GM12878 (cell line): ENCODE results near the gene ARHGAP45. TPM values are rescaled to one million over a fixed set of nuclear protein-coding genes. Genes with fewer than 3 reads are reported as not detected.

Experiments used
- ATAC-seq: fragments of 200-7000 bp; cut with Tn5 transposase; 3 replicates; pipeline ENCODE4 v1.9.1; 2020; ENCODE audit warnings: mild to moderate bottlenecking, moderate library complexity
- BruUV-seq: library from RNA; stranded (reverse); fragments of 400-500 nt; replicated peaks from 2 replicates; lab custom pipeline; 2021; lab: Mats Ljungman, UMichigan
- CTCF ChIA-PET: fragments of 300-600 bp; sonication (Branson Sonifier 250); formaldehyde crosslinking; extraction: SDS; loops from one replicate; lab custom pipeline; 2021; ENCODE audit warnings: inconsistent platforms; lab: Yijun Ruan, JAX
- POLR2A ChIA-PET: fragments of 350-600 bp; formaldehyde crosslinking; extraction: SDS; loops from one replicate; lab custom pipeline; 2021; ENCODE audit warnings: inconsistent platforms; lab: Charles Lee
- RAD21 ChIA-PET: fragments of 300-600 bp; sonication (Branson Sonifier 250); formaldehyde crosslinking; loops from one replicate; lab custom pipeline; 2023; ENCODE audit warnings: antibody characterized with exemption; ENCODE audit not compliant: unreplicated experiment; lab: Charles Lee
- SMC1A ChIA-PET: fragments of 300-600 bp; sonication (Branson Sonifier 250); formaldehyde crosslinking; loops from one replicate; lab custom pipeline; 2023; ENCODE audit not compliant: unreplicated experiment, uncharacterized antibody; lab: Charles Lee
- DNase-seq: peaks from one replicate; pipeline ENCODE4 v3.0.0-alpha.2; 2011; ENCODE audit warnings: low read depth, low spot score
- FAIRE-seq: peaks from 3 replicates; lab custom pipeline; 2011; peaks lifted over from hg19 to GRCh38; lab: Jason Lieb, UNC
- H2AFZ ChIP-seq: 2 replicates; pipeline ENCODE4 v1.6.0; 2011; ENCODE audit warnings: low read depth, low read length, control low read depth; ENCODE audit not compliant: control insufficient read depth
- H3K27ac ChIP-seq: 2 replicates; pipeline ENCODE4 v1.5.1; 2011; ENCODE audit warnings: control low read depth; ENCODE audit not compliant: control insufficient read depth, insufficient read depth
- H3K27me3 ChIP-seq, 2 experiments: replicated peaks in 1 of 2; 2 replicates each; pipeline versions ENCODE4 v1.6.0 to v1.6.1; 2011; ENCODE audit warnings: low read length in 1 of 2; ENCODE audit not compliant: control insufficient read depth in 2 of 2, insufficient read depth in 2 of 2
- H3K36me3 ChIP-seq, 2 experiments: 2 replicates each; pipeline ENCODE4 v1.5.1; 2011; ENCODE audit warnings: low read length in 1 of 2; ENCODE audit not compliant: control insufficient read depth in 2 of 2, insufficient read depth in 2 of 2
- H3K4me1 ChIP-seq: 2 replicates; pipeline ENCODE4 v1.6.1; 2011; ENCODE audit warnings: mild to moderate bottlenecking, low read length, moderate library complexity, mixed read lengths; ENCODE audit not compliant: control insufficient read depth, insufficient read depth
- H3K4me2 ChIP-seq: 2 replicates; pipeline ENCODE4 v1.6.0; 2011; ENCODE audit warnings: control low read depth; ENCODE audit not compliant: control insufficient read depth, insufficient read depth
- H3K4me3 ChIP-seq: fragments of 200-600 bp; sonication (generic); 2 replicates; pipeline ENCODE4 v1.5.1; 2016
- H3K79me2 ChIP-seq: 2 replicates; pipeline ENCODE4 v1.6.0; 2011; ENCODE audit warnings: low read length; ENCODE audit not compliant: control insufficient read depth, insufficient read depth
- H3K9ac ChIP-seq: 2 replicates; pipeline ENCODE4 v1.8.0; 2011; ENCODE audit warnings: low read length, control low read depth, mixed read lengths; ENCODE audit not compliant: control insufficient read depth, insufficient read depth
- H3K9me3 ChIP-seq: replicated peaks from 3 replicates; pipeline ENCODE4 v1.5.1; 2011; ENCODE audit warnings: mild to moderate bottlenecking, low read length; ENCODE audit not compliant: control insufficient read depth, insufficient read depth
- H4K20me1 ChIP-seq: 2 replicates; pipeline ENCODE4 v1.6.0; 2011; ENCODE audit not compliant: control insufficient read depth, insufficient read depth
- ASH2L ChIP-seq: fragments of 300-600, 200-600 bp; sonication (generic); IDR thresholded peaks from 2 replicates; pipeline ENCODE4 v1.6.1; 2017; ENCODE audit warnings: low read depth, mild to moderate bottlenecking, borderline replicate concordance
- CBFB ChIP-seq: IDR thresholded peaks from 2 replicates; pipeline ENCODE4 v1.6.1; 2016; ENCODE audit warnings: antibody characterized with exemption, low read depth
- KAT2A ChIP-seq: conservative IDR thresholded peaks from 2 replicates; pipeline ENCODE4 v1.6.1; 2011; ENCODE audit warnings: low read depth, low read length; ENCODE audit not compliant: control insufficient read depth
- LARP7 ChIP-seq: fragments of 450-650 bp; IDR thresholded peaks from 2 replicates; pipeline ENCODE4 v1.6.1; 2017; ENCODE audit warnings: mild to moderate bottlenecking
- NBN ChIP-seq: fragments of 450-650 bp; IDR thresholded peaks from 2 replicates; pipeline ENCODE4 v1.6.1; 2016
- SMAD1 ChIP-seq: fragments of 450-650 bp; IDR thresholded peaks from 2 replicates; pipeline ENCODE4 v1.6.1; 2018; ENCODE audit warnings: mild to moderate bottlenecking, low read depth; ENCODE audit not compliant: partially characterized antibody
- SMARCA5 ChIP-seq: fragments of 450-650 bp; IDR thresholded peaks from 2 replicates; pipeline ENCODE4 v1.6.1; 2017; ENCODE audit warnings: mild to moderate bottlenecking
- SREBF2 ChIP-seq: IDR thresholded peaks from 2 replicates; pipeline ENCODE4 v1.6.1; 2012; ENCODE audit warnings: mild to moderate bottlenecking, low read length
- STAT3 ChIP-seq: IDR thresholded peaks from 2 replicates; pipeline ENCODE4 v1.6.1; 2011; ENCODE audit warnings: low read depth, low read length, improper control_type of control experiment
- SUZ12 ChIP-seq: fragments of 200-600 bp; sonication (generic); IDR thresholded peaks from one replicate; pipeline ENCODE4 v1.6.1; 2018; ENCODE audit warnings: antibody characterized with exemption, mild to moderate bottlenecking; ENCODE audit not compliant: unreplicated experiment
- ZNF274 ChIP-seq: IDR thresholded peaks from one replicate; pipeline ENCODE4 v1.8.0; 2011; ENCODE audit not compliant: insufficient read length, insufficient read depth
- WGBS: methylation state at CpG from one replicate; pipeline ENCODE4 v1.1.6; 2016; ENCODE audit warnings: low lambda C conversion rate; ENCODE audit not compliant: insufficient replicate concordance, insufficient coverage; ENCODE audit errors: missing lambda C conversion rate; 5-methylcytosine and 5-hydroxymethylcytosine counted together
- in situ Hi-C: fragments of 300-500 bp; cut with MboI; formaldehyde crosslinking; loops from 9 replicates; pipeline ENCODE4 v1.14.3; 2018; ENCODE audit warnings: mixed read lengths
- intact Hi-C: fragments of 100-400 bp; cut with micrococcal nuclease; formaldehyde crosslinking; loops from one replicate; pipeline ENCODE4 v1.14.2; 2022; ENCODE audit not compliant: unreplicated experiment
- polyA plus RNA-seq, 11 experiments: library from polyadenylated mRNA; depleted of rRNA in 4 of 11; unstranded in 6 of 11; stranded (reverse) in 5 of 11; fragments of >200 nt; fragmentation: Nextera tagmentation in 4 of 11; fragmentation: Illumina TruSeq in 1 of 11; extraction: Ambion mirVana in 4 of 11; extraction: Trizol in 1 of 11; gene quantifications; 1 replicate in 1 of 11; 2 replicates in 10 of 11; pipeline versions ENCODE4 v1.2.1 to v1.2.3, GENCODE V29; 2011 to 2016; ENCODE audit warnings: inconsistent platforms in 2 of 11, missing spikeins in 2 of 11, low read depth in 1 of 11
- total RNA-seq, 4 experiments: library from RNA; depleted of rRNA in 3 of 4; stranded (reverse); fragments of >200 nt in 3 of 4; fragmentation: Illumina TruSeq in 1 of 4; extraction: Trizol in 1 of 4; gene quantifications; 2 replicates each; pipeline versions ENCODE4 v1.2.1 to v1.2.3, GENCODE V29; 2013 to 2021
- TF ChIP-seq, protein P1 (sequence below): fragments of 450-650 bp; IDR thresholded peaks from 2 replicates; pipeline ENCODE4 v1.6.1; 2018; ENCODE audit warnings: mild to moderate bottlenecking, low read depth, moderate library complexity; ENCODE audit not compliant: partially characterized antibody
- TF ChIP-seq, protein P2 (sequence below): fragments of 450-650 bp; IDR thresholded peaks from 2 replicates; pipeline ENCODE4 v1.6.1; 2016; ENCODE audit warnings: mild to moderate bottlenecking
- TF ChIP-seq, protein P3 (sequence below): fragments of 450-650 bp; conservative IDR thresholded peaks from 2 replicates; pipeline ENCODE4 v1.6.1; 2017; ENCODE audit warnings: mild to moderate bottlenecking, moderate library complexity

Gene ARHGAP45
- total and polyA plus RNA-seq, 10 of the 15 experiments (the other 5 are each of a cell fraction or from before 2014, with no cell fraction given): 1.4 to 151 (median 59.9) TPM

GRCh38 chr19:1102407-1103131 is 35.6 kb downstream of the ARHGAP45 start (continued):
- TF ChIP-seq, protein P1, sequence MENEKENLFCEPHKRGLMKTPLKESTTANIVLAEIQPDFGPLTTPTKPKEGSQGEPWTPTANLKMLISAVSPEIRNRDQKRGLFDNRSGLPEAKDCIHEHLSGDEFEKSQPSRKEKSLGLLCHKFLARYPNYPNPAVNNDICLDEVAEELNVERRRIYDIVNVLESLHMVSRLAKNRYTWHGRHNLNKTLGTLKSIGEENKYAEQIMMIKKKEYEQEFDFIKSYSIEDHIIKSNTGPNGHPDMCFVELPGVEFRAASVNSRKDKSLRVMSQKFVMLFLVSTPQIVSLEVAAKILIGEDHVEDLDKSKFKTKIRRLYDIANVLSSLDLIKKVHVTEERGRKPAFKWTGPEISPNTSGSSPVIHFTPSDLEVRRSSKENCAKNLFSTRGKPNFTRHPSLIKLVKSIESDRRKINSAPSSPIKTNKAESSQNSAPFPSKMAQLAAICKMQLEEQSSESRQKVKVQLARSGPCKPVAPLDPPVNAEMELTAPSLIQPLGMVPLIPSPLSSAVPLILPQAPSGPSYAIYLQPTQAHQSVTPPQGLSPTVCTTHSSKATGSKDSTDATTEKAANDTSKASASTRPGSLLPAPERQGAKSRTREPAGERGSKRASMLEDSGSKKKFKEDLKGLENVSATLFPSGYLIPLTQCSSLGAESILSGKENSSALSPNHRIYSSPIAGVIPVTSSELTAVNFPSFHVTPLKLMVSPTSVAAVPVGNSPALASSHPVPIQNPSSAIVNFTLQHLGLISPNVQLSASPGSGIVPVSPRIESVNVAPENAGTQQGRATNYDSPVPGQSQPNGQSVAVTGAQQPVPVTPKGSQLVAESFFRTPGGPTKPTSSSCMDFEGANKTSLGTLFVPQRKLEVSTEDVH: no peak

DNA sequence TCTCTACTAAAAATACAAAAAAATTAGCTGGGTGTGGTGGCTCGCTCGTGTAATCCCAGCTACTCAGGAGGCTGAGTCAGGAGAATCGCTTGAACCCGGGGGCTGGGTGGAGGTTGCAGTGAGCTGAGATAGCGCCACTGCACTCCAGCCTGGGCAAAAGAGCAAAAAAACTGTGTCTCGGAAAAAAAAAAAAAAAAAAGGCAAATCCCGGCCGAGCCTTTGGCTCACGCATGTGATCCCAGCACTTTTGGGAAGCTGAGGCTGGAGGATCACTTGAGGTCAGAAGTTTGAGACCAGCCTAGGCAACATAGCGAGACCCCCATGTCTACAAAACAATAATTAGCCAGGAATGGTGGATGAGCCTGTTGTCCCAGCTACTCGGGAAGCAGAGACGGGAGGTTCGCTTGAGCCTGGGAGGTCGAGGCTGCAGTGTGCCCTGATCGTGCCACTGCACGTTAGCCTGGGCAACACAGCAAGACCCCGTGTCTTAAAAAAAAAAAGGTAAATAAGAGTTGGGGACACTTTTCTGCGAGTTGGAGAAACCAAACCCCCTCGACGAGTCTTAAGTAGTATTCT is 36.3 kb downstream of the ARHGAP45 start:
- ATAC-seq (no peak), DNase-seq (no peak), FAIRE-seq (no peak)
- H3K4me1 ChIP-seq: peaks cover 39% of the 10 kb centered on the region
- CTCF ChIA-PET: interaction anchor here (0.6 to 1.5 kb wide), 8 partner anchors 10 to 163 kb away, joined by 3 to 6 read pairs (median 3); partner anchors contain the start of gene ARHGAP45
- H3K4me2 ChIP-seq: peak overlapping the region; percentile 86
- POLR2A ChIA-PET: interaction anchor here (0.5 to 4.0 kb wide), 15 partner anchors 10 to 121 kb away, joined by 3 to 45 read pairs (median 5); partner anchors contain the start of genes ARHGAP45 and CNN2
- no peak overlapping the region for H2AFZ ChIP-seq
- H3K27ac ChIP-seq: peak overlapping the region; percentile 90
- H3K79me2 ChIP-seq: peaks cover 9% of the 10 kb centered on the region
- H3K4me3 ChIP-seq: no peak overlapping the region
- peaks cover 0 to 5% of the 10 kb centered on the region in 2 experiments; a peak in 2 of 4 replicates for H3K36me3 ChIP-seq
- WGBS: 6% methylated on average over 17 of the region's 20 CpGs
- SMC1A ChIA-PET: interaction anchor here (0.5 to 2.0 kb wide), 12 partner anchors 9 to 90 kb away, joined by 3 to 12 read pairs (median 4); partner anchors contain the start of genes ABCA7 and ARHGAP45
- H3K9me3 ChIP-seq: no peaks in the 10 kb centered on the region; the same call in 2 of the 3 replicates
- intact Hi-C loops (loop anchor here (2.0 to 5.0 kb wide), 5 partner anchors 26 to 139 kb away; partner anchors contain the start of genes ATP5F1D, RNU6-2 and TMEM259), in situ Hi-C loops (no loop called here)
- no peaks in the 10 kb centered on the region for H3K27me3 ChIP-seq
- RAD21 ChIA-PET: interaction anchor here (0.7 to 2.7 kb wide), 10 partner anchors 12 to 157 kb away, joined by 3 to 13 read pairs (median 3); partner anchors contain the start of gene ARHGAP45
- TSS peak; percentile 97 for BruUV-seq
- H4K20me1 ChIP-seq: no peaks in the 10 kb centered on the region; the same call in 1 of the 2 replicates
- H3K9ac ChIP-seq: peak overlapping the region; percentile 35
- TF ChIP-seq ZNF274 (no peak), SMAD1 (peak; percentile 78), KAT2A (no peak), SMARCA5 (peak; percentile 67), STAT3 (no peak), ASH2L (no peak), SREBF2 (no peak), NBN (no peak; the same call in none of the 2 replicates), CBFB (no peak; the same call in 1 of the 2 replicates), SUZ12 (no peak), LARP7 (0 out of 2 replicates have a peak, but pooled peaks have one; percentile 15)
- TF ChIP-seq, protein P2, sequence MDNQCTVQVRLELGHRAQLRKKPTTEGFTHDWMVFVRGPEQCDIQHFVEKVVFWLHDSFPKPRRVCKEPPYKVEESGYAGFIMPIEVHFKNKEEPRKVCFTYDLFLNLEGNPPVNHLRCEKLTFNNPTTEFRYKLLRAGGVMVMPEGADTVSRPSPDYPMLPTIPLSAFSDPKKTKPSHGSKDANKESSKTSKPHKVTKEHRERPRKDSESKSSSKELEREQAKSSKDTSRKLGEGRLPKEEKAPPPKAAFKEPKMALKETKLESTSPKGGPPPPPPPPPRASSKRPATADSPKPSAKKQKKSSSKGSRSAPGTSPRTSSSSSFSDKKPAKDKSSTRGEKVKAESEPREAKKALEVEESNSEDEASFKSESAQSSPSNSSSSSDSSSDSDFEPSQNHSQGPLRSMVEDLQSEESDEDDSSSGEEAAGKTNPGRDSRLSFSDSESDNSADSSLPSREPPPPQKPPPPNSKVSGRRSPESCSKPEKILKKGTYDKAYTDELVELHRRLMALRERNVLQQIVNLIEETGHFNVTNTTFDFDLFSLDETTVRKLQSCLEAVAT: peak; percentile 78; the same call in 1 of the 2 replicates
- TF ChIP-seq, protein P3, sequence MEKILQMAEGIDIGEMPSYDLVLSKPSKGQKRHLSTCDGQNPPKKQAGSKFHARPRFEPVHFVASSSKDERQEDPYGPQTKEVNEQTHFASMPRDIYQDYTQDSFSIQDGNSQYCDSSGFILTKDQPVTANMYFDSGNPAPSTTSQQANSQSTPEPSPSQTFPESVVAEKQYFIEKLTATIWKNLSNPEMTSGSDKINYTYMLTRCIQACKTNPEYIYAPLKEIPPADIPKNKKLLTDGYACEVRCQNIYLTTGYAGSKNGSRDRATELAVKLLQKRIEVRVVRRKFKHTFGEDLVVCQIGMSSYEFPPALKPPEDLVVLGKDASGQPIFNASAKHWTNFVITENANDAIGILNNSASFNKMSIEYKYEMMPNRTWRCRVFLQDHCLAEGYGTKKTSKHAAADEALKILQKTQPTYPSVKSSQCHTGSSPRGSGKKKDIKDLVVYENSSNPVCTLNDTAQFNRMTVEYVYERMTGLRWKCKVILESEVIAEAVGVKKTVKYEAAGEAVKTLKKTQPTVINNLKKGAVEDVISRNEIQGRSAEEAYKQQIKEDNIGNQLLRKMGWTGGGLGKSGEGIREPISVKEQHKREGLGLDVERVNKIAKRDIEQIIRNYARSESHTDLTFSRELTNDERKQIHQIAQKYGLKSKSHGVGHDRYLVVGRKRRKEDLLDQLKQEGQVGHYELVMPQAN: peak; percentile 12; the same call in 1 of the 2 replicates
